Suprapubic skin (tissue), 4 donors: ENCODE results near the gene TARP. TPM values are rescaled to one million over a fixed set of nuclear protein-coding genes. Genes with fewer than 3 reads are reported as not detected.

Source experiments
- DNase-seq, 2 donors: peaks; one replicate each; pipeline ENCODE4 v3.0.0-alpha.2; 2019; ENCODE audit warnings: low spot score in 2 of 2
- H3K27ac ChIP-seq: fragments of 200-600 bp; sonication (generic); one replicate; pipeline ENCODE4 v1.5.1; 2019
- H3K27me3 ChIP-seq: fragments of 200-600 bp; sonication (generic); one replicate; pipeline ENCODE4 v1.5.1; 2019
- H3K36me3 ChIP-seq: fragments of 200-600 bp; sonication (generic); one replicate; pipeline ENCODE4 v1.5.1; 2019
- H3K4me1 ChIP-seq: fragments of 200-600 bp; sonication (generic); one replicate; pipeline ENCODE4 v1.5.1; 2019
- H3K4me3 ChIP-seq: fragments of 200-600 bp; sonication (generic); one replicate; pipeline ENCODE4 v1.5.1; 2019; ENCODE audit warnings: mild to moderate bottlenecking
- H3K9me3 ChIP-seq: fragments of 200-600 bp; sonication (generic); one replicate; pipeline ENCODE4 v1.5.1; 2019
- EP300 ChIP-seq: sonication (generic); formaldehyde crosslinking; IDR thresholded peaks from one replicate; pipeline ENCODE4 v1.6.1; 2017; ENCODE audit warnings: antibody characterized with exemption
- POLR2A ChIP-seq, 2 donors: fragments of 450-650 bp; IDR thresholded peaks; one replicate each; pipeline ENCODE4 v1.6.1; 2017; ENCODE audit warnings: antibody characterized with exemption in 2 of 2, mild to moderate bottlenecking in 2 of 2, moderate library complexity in 2 of 2
- POLR2AphosphoS5 ChIP-seq, 3 donors: sonication (generic); formaldehyde crosslinking; IDR thresholded peaks; one replicate each; pipeline ENCODE4 v1.6.1; 2017; ENCODE audit warnings: antibody characterized with exemption in 3 of 3
- WGBS: methylation state at CpG from one replicate; pipeline ENCODE4 v1.1.5; 2018; 5-methylcytosine and 5-hydroxymethylcytosine counted together
- total RNA-seq, 4 donors: library from RNA; depleted of rRNA; stranded (reverse); fragments of >200 nt; gene quantifications; one replicate each; pipeline ENCODE4 v1.1.0, GENCODE V29; 2016
- TF ChIP-seq, protein P1 (sequence below), 2 donors: fragments of 200-600 bp in 1 of 2; fragments of 450-650 bp in 1 of 2; sonication (generic) in 1 of 2; IDR thresholded peaks; one replicate each; pipeline ENCODE4 v1.5.1; 2016 to 2019; ENCODE audit warnings: antibody characterized with exemption in 2 of 2, mild to moderate bottlenecking in 1 of 2, moderate library complexity in 1 of 2

TARP gene

DNA sequence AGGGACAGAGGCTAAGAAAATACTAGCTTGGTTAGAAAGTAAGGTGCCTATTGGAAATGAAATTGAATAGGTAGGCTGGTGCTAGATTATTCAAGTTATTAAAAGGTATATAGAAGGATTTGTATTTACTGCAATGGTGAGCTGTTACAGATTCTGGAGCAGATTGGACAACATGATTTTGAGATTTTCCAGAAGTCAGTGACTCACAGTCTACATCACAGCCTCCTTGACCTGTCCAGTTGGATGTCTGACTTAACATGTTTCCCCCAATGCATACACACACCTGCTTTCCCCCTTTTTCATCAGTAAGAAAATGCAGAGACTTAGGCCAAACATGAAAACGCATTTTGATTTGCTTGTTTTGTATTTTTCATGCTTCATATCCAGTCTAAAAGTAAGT, 62.0 kb downstream of the TARP start:
- Histone ChIP-seq H3K4me3 (no peak overlapping the region), H3K27ac (no peak overlapping the region), H3K9me3 (no peaks in the 10 kb centered on the region), H3K27me3 (no peaks in the 10 kb centered on the region), H3K4me1 (peaks cover 15% of the 10 kb centered on the region), H3K36me3 (peaks cover 19% of the 10 kb centered on the region)
- TF ChIP-seq, protein P1, sequence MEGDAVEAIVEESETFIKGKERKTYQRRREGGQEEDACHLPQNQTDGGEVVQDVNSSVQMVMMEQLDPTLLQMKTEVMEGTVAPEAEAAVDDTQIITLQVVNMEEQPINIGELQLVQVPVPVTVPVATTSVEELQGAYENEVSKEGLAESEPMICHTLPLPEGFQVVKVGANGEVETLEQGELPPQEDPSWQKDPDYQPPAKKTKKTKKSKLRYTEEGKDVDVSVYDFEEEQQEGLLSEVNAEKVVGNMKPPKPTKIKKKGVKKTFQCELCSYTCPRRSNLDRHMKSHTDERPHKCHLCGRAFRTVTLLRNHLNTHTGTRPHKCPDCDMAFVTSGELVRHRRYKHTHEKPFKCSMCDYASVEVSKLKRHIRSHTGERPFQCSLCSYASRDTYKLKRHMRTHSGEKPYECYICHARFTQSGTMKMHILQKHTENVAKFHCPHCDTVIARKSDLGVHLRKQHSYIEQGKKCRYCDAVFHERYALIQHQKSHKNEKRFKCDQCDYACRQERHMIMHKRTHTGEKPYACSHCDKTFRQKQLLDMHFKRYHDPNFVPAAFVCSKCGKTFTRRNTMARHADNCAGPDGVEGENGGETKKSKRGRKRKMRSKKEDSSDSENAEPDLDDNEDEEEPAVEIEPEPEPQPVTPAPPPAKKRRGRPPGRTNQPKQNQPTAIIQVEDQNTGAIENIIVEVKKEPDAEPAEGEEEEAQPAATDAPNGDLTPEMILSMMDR (IDR thresholded peaks at IDR 0.05) = no peak
- no peak for TF ChIP-seq POLR2AphosphoS5 (IDR thresholded peaks at IDR 0.05)
- TF ChIP-seq EP300 = no peak
- no peak for TF ChIP-seq POLR2A (IDR thresholded peaks at IDR 0.05)
- DNase-seq = no peak
- WGBS = 94% methylated on average over 1 of the region's 1 CpG

Other genes with a start within 250 kb of the TARP start
- gene STARD3NL, start 95.4 kb downstream of the TARP start, total RNA-seq = 10 to 100 TPM in 1 of 4 donors, 1 to 10 TPM in 3; 7.4 to 12.4 (median 7.9) TPM